Loucy (cell line): ENCODE measurements around the gene PPARG.

Source experiments
- CTCF ChIP-seq: fragments of 200-600 bp; sonication (generic); conservative IDR thresholded peaks from 2 replicates; pipeline ENCODE4 v1.5.1; 2014; ENCODE audit warnings: mild to moderate bottlenecking, antibody characterized with exemption, low read length
- EZH2phosphoT487 ChIP-seq: fragments of 200-600 bp; IDR thresholded peaks from 2 replicates; pipeline ENCODE4 v1.6.1; 2018; ENCODE audit warnings: antibody characterized with exemption, mild to moderate bottlenecking, moderate library complexity, borderline replicate concordance

- TF ChIP-seq CTCF (peak; percentile 86), EZH2phosphoT487 (no peak)
Observed at GRCh38 chr3:12479919-12480427, 191.1 kb downstream of the PPARG start.
